ENCODE data around the gene DLGAP1.
A peak's percentile ranks its signal among the peaks of the same experiment; 100 is the strongest.

DLGAP1 gene

GRCh38 chr18:3728704-3729437 is 726.2 kb downstream of the DLGAP1 start:
- TF ChIP-seq ZFX (IDR thresholded peaks at IDR 0.05; ENCODE audit: borderline replicate concordance) (no peak), CTCF (IDR thresholded peaks at IDR 0.05) (no peak)
- no peak overlapping the region for H3K27ac ChIP-seq

- TF ChIP-seq CTCF (IDR thresholded peaks at IDR 0.05) (no peak), ZFX (IDR thresholded peaks at IDR 0.05; ENCODE audit: borderline replicate concordance) (no peak)
- no peak overlapping the region for H3K27ac ChIP-seq
Measured at GRCh38 chr18:3727274-3727673, 727.8 kb downstream of the DLGAP1 start.

- no peak for TF ChIP-seq ZFX (IDR thresholded peaks at IDR 0.05; ENCODE audit: borderline replicate concordance)
- no peak for TF ChIP-seq CTCF (IDR thresholded peaks at IDR 0.05)
- H3K27ac ChIP-seq, result no peak overlapping the region
Measured at GRCh38 chr18:3726238-3726951, 728.7 kb downstream of the DLGAP1 start.

GRCh38 chr18:3725115-3725514 is 730.0 kb downstream of the DLGAP1 start:
- H3K27ac ChIP-seq, result no peak overlapping the region
- TF ChIP-seq CTCF (IDR thresholded peaks at IDR 0.05), result no peak
- no peak for TF ChIP-seq ZFX (IDR thresholded peaks at IDR 0.05; ENCODE audit: borderline replicate concordance)

- TF ChIP-seq ZFX (IDR thresholded peaks at IDR 0.05; ENCODE audit: borderline replicate concordance) (no peak), CTCF (IDR thresholded peaks at IDR 0.05) (no peak)
- peak overlapping the region; percentile 65 for H3K27ac ChIP-seq
Measured at GRCh38 chr18:3723554-3723953, 731.6 kb downstream of the DLGAP1 start.

GRCh38 chr18:3722649-3723433 is 732.3 kb downstream of the DLGAP1 start:
- no peak for TF ChIP-seq ZFX (IDR thresholded peaks at IDR 0.05; ENCODE audit: borderline replicate concordance)
- TF ChIP-seq CTCF (IDR thresholded peaks at IDR 0.05), result no peak

More at GRCh38 chr18:3722649-3723433, 732.3 kb downstream of the DLGAP1 start:
- peak overlapping the region; percentile 65 for H3K27ac ChIP-seq
